Transverse colon (tissue), 4 donors: ENCODE results near the gene MGAT3. TPM values are rescaled to one million over a fixed set of nuclear protein-coding genes. Genes with fewer than 3 reads are reported as not detected.

ENCODE experiments used
- DNase-seq: peaks from one replicate; pipeline ENCODE4 v3.0.0-alpha.2; 2019
- H3K27ac ChIP-seq, 4 donors: fragments of 200-600 bp; sonication (generic); 2 replicates each; pipeline ENCODE4 v1.5.1; 2016 to 2018; ENCODE audit warnings: inconsistent platforms in 4 of 4
- H3K27me3 ChIP-seq: fragments of 200-600 bp; sonication (generic); 2 replicates; pipeline ENCODE4 v1.5.1; 2017; ENCODE audit warnings: inconsistent platforms
- H3K36me3 ChIP-seq, 4 donors: fragments of 200-600 bp; sonication (generic); 2 replicates each; pipeline ENCODE4 v1.5.1; 2017 to 2019; ENCODE audit warnings: inconsistent platforms in 4 of 4
- H3K4me1 ChIP-seq, 4 donors: fragments of 200-600 bp; sonication (generic); 2 replicates each; pipeline ENCODE4 v1.5.1; 2017 to 2020; ENCODE audit warnings: inconsistent platforms in 4 of 4
- H3K4me3 ChIP-seq, 4 donors: fragments of 200-600 bp; sonication (generic); 1 replicate in 1 of 4; 2 replicates in 3 of 4; pipeline versions ENCODE4 v1.5.1 to v1.6.1; 2017 to 2019; ENCODE audit warnings: inconsistent platforms in 4 of 4
- H3K9me3 ChIP-seq, 2 donors: fragments of 200-600 bp; sonication (generic); 2 replicates each; pipeline ENCODE4 v1.5.1; 2017 to 2019; ENCODE audit warnings: inconsistent platforms in 2 of 2
- EP300 ChIP-seq: sonication (generic); formaldehyde crosslinking; IDR thresholded peaks from one replicate; pipeline ENCODE4 v1.6.1; 2017; ENCODE audit warnings: antibody characterized with exemption, low read depth
- POLR2A ChIP-seq: fragments of 450-650 bp; IDR thresholded peaks from one replicate; pipeline ENCODE4 v1.6.1; 2016; ENCODE audit warnings: antibody characterized with exemption, mild to moderate bottlenecking, moderate library complexity
- POLR2AphosphoS5 ChIP-seq, 3 donors: sonication (generic); formaldehyde crosslinking; IDR thresholded peaks; one replicate each; pipeline ENCODE4 v1.6.1; 2016; ENCODE audit warnings: antibody characterized with exemption in 3 of 3
- WGBS, 2 donors: methylation state at CpG; one replicate each; pipeline ENCODE4 v1.1.5; 2018; ENCODE audit warnings: low coverage in 1 of 2; 5-methylcytosine and 5-hydroxymethylcytosine counted together
- in situ Hi-C, 4 donors: fragments of 200-750 bp; cut with MboI; loops; one replicate each; pipeline versions ENCODE4 v1.15.0 to v1.15.1; 2017; ENCODE audit warnings: low sequenced_read_pairs in 3 of 4, low pct_ligation_motif_present in 1 of 4, low pct_unique_long_range_greater_than_20kb in 1 of 4
- intact Hi-C: fragments of 100-400 bp; cut with DNase I; formaldehyde crosslinking; loops from one replicate; pipeline ENCODE4 v1.15.1; 2023; ENCODE audit warnings: low total_unique reads
- total RNA-seq, 4 donors: library from RNA; depleted of rRNA; stranded (reverse); fragments of >200 nt; gene quantifications; one replicate each; pipeline ENCODE4 v1.1.0, GENCODE V29; 2016
- TF ChIP-seq, protein P1 (sequence below), 5 experiments: fragments of 200-600 bp in 3 of 5; fragments of 450-650 bp in 2 of 5; sonication (generic) in 3 of 5; IDR thresholded peaks; 1 replicate in 2 of 5; 2 replicates in 3 of 5; pipeline ENCODE4 v1.5.1; 2016 to 2017; ENCODE audit warnings: antibody characterized with exemption in 5 of 5, inconsistent platforms in 3 of 5, mild to moderate bottlenecking in 2 of 5, moderate library complexity in 1 of 5

Gene MGAT3
- total RNA-seq, 4 donors from 2014 or later = 1.2 to 10.1 (median 5.2) TPM

DNA sequence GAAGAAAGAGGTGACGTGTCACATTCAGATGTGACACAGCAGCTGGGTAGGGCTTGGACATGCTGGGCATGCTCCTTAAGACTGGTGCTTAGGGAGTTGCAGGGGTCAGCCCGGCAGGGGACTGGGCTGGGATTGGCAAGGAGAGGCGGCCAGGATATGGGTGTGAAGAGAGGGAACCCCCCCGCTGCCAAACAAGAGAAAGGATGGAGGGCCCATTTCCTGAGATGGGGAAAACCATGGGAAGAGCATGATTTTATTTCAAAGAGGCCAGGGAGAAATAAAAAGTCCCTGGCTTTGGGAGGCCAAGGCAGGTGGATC is 68.8 kb downstream of the MGAT3 start:
- H3K27ac ChIP-seq = peak overlapping the region in 3 of 4 donors; percentile 96 to 100 (median 97)
- H3K4me1 ChIP-seq = peaks cover 45 to 76% (median 70%) of the 10 kb centered on the region in 4 donors
- no peaks in the 10 kb centered on the region for H3K27me3 ChIP-seq
- TF ChIP-seq EP300 = no peak
- H3K9me3 ChIP-seq = no peaks in the 10 kb centered on the region
- in situ Hi-C loops (loop anchor here in 3 of 4 donors (25.0 kb wide), 2 partner anchors 363 to 837 kb away; partner anchors contain the start of genes SGSM3 (in 3 of the 3) and CBX7 (in 1 of the 3)), intact Hi-C loops (loop anchor here (10.0 kb wide), 1 partner anchor 351 kb away; no protein-coding TSS in a partner anchor)
- WGBS, 2 donors = 73 to 83% methylated on average over 3 to 4 of the region's 4 CpGs
- H3K36me3 ChIP-seq = peaks cover 0 to 14% (median 9%) of the 10 kb centered on the region in 4 donors
- no peak for DNase-seq
- H3K4me3 ChIP-seq = no peak overlapping the region

DNA sequence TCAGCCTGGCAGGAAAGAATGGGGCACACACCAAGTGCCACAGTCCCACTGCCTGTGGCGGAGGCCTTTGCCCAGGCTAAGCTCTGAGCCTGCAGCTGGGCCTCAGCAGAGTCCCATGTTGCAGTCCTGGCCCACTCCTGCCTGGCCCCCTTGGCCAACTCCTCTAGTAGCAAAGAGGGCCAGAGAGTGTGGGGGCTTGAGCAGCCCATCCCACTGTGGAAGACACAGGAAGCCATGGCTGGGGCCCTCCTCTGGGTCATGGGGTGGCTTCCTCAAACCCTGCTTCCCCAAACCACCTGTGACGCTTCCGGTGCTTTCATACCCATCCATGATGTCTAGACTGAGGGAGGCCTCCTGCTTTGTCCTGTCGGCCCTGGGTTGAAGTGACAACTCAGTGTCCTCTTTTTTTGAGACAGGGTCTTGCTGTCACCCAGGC is 69.9 kb downstream of the MGAT3 start:
- H3K9me3 ChIP-seq = no peaks in the 10 kb centered on the region
- no peak overlapping the region for H3K4me3 ChIP-seq
- H3K4me1 ChIP-seq = peaks cover 49 to 84% (median 78%) of the 10 kb centered on the region in 4 donors
- peak overlapping the region; percentile 81 to 97 (median 88) for H3K27ac ChIP-seq
- no peak for DNase-seq
- intact Hi-C loops (loop anchor here (10.0 kb wide), 1 partner anchor 352 kb away; no protein-coding TSS in a partner anchor), in situ Hi-C loops (loop anchor here in 3 of 4 donors (25.0 kb wide), 2 partner anchors 364 to 836 kb away; partner anchors contain the start of genes SGSM3 (in 3 of the 3) and CBX7 (in 1 of the 3))
- H3K27me3 ChIP-seq = no peaks in the 10 kb centered on the region
- no peak for TF ChIP-seq POLR2AphosphoS5 (IDR thresholded peaks at IDR 0.05)
- TF ChIP-seq, protein P1, sequence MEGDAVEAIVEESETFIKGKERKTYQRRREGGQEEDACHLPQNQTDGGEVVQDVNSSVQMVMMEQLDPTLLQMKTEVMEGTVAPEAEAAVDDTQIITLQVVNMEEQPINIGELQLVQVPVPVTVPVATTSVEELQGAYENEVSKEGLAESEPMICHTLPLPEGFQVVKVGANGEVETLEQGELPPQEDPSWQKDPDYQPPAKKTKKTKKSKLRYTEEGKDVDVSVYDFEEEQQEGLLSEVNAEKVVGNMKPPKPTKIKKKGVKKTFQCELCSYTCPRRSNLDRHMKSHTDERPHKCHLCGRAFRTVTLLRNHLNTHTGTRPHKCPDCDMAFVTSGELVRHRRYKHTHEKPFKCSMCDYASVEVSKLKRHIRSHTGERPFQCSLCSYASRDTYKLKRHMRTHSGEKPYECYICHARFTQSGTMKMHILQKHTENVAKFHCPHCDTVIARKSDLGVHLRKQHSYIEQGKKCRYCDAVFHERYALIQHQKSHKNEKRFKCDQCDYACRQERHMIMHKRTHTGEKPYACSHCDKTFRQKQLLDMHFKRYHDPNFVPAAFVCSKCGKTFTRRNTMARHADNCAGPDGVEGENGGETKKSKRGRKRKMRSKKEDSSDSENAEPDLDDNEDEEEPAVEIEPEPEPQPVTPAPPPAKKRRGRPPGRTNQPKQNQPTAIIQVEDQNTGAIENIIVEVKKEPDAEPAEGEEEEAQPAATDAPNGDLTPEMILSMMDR (IDR thresholded peaks at IDR 0.05) = no peak
- TF ChIP-seq EP300 = no peak
- no peak for TF ChIP-seq POLR2A
- H3K36me3 ChIP-seq = peaks cover 0 to 9% (median 4%) of the 10 kb centered on the region in 4 donors
- WGBS, 2 donors = 57 to 81% methylated on average over 1 to 4 of the region's 4 CpGs

DNA sequence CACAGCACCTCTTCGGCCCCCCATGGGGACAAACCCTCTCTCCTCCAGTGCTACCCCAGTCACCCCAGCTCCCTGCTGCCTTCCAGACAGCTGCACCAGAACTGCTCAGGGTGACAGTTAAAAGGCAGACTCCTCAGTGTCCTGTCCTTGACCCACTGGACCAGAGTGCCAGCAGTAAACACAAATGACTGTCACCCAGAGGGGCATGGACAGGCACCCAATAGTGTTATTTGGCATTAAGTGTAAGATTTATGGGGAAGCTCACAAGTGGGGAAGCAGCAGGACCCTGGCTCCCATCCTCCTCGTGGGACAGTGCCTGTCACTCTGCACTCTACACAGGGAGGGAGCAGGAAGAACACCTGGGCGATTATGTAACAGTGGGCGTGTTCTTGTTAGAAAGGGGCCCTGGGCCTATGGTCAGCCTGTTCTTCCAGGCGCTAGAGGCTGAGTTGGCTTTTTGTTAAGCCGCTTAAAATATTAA is 70.7 kb downstream of the MGAT3 start:
- Histone ChIP-seq H3K27ac (peak overlapping the region; percentile 81 to 97 (median 88)), H3K36me3 (peaks cover 0 to 3% (median under 1%) of the 10 kb centered on the region in 4 donors), H3K4me1 (peaks cover 44 to 80% (median 73%) of the 10 kb centered on the region in 4 donors), H3K27me3 (no peaks in the 10 kb centered on the region), H3K9me3 (no peaks in the 10 kb centered on the region), H3K4me3 (no peak overlapping the region)
- intact Hi-C loops = loop anchor here (10.0 kb wide), 1 partner anchor 353 kb away; no protein-coding TSS in a partner anchor
- WGBS, 2 donors = 28% methylated on average over 6 of the region's 6 CpGs; no CpG with 5 or more reads in 1 of the 2 donors
- in situ Hi-C loops = loop anchor here in 3 of 4 donors (25.0 kb wide), 2 partner anchors 365 to 835 kb away; partner anchors contain the start of genes SGSM3 (in 3 of the 3) and CBX7 (in 1 of the 3)
- DNase-seq = peak; percentile 76
- TF ChIP-seq POLR2A (peak; percentile 18), POLR2AphosphoS5 (IDR thresholded peaks at IDR 0.05) (no peak), EP300 (no peak)
- TF ChIP-seq, protein P1 (IDR thresholded peaks at IDR 0.05) = no peak

DNA sequence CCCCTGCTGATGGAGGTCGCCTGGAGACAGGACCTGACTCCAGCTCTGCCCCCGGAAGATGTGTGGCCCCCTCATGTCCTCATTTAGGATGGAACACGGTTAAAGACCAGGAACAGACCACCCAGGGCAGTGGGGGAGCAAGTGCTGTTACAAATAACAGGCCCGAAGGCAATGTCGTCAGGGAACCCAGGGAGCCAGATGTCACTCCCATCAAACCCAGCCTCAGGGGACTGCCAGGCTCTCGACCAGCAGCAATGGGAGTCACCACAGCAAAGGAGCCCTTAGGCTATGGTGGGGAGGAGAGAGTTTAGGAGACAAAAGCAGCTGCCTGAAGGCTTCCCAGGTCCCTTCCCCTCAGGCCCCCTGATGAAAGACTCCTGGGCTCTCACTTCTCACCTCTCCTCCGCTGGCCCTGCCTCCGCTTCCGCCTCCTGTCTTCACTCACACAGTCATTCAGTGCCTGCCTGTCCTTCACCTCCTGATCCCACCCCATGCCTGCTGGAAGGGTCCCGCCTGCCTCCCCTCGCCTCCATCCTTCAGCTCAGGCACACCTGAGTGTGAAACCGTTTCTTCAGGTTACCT is 71.4 kb downstream of the MGAT3 start:
- 38% methylated on average over 12 of the region's 12 CpGs; no CpG with 5 or more reads in 1 of the 2 donors for WGBS, 2 donors
- peak overlapping the region; percentile 81 to 97 (median 88) for H3K27ac ChIP-seq
- DNase-seq = peak; percentile 41
- in situ Hi-C loops (loop anchor here in 3 of 4 donors (25.0 kb wide), 2 partner anchors 366 to 834 kb away; partner anchors contain the start of genes SGSM3 (in 3 of the 3) and CBX7 (in 1 of the 3)), intact Hi-C loops (loop anchor here (10.0 kb wide), 1 partner anchor 353 kb away; no protein-coding TSS in a partner anchor)
- peak overlapping the region in 1 of 4 donors; percentile 29 for H3K4me3 ChIP-seq
- no peaks in the 10 kb centered on the region for H3K27me3 ChIP-seq
- peaks cover 0 to 3% (median 0%) of the 10 kb centered on the region in 4 donors for H3K36me3 ChIP-seq
- TF ChIP-seq EP300 (no peak), POLR2A (no peak), POLR2AphosphoS5 (IDR thresholded peaks at IDR 0.05) (no peak)
- TF ChIP-seq, protein P1 (IDR thresholded peaks at IDR 0.05) = no peak
- H3K4me1 ChIP-seq = peaks cover 43 to 73% (median 67%) of the 10 kb centered on the region in 4 donors
- no peaks in the 10 kb centered on the region for H3K9me3 ChIP-seq
